NOMO-1 treated with DMSO at 0.1 percent for 48 hours (cell line): ENCODE results near the gene KCNT2.
"Not testable (repeated sequence)": the region's sequence is repeated elsewhere in the genome, so short reads cannot be mapped to it uniquely, and the experiment has no call there.

Source experiments
- DNase-seq: peaks from one replicate; lab custom pipeline; 2025; ENCODE audit not compliant: unreplicated experiment; lab: John Stamatoyannopoulos, UW

KCNT2 gene

DNA sequence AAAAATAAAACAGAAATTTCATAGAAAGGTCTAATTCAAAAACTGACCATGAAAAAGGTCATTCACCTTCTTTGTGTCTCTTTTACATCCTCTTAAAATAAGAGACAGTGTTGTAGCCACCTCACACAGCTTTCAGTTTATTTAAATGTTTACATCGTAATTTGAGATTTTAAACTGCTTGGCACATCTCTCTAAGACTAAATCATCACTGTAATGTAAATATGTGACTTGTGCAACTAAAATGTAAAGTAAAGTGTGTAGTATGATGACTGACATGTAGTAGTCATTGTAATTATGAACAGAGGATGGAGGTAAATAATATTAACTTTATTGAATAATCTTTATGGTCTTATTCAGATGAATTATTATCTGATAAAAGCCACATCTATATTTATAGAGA is 283.9 kb downstream of the KCNT2 start:
- no peak for DNase-seq

DNA sequence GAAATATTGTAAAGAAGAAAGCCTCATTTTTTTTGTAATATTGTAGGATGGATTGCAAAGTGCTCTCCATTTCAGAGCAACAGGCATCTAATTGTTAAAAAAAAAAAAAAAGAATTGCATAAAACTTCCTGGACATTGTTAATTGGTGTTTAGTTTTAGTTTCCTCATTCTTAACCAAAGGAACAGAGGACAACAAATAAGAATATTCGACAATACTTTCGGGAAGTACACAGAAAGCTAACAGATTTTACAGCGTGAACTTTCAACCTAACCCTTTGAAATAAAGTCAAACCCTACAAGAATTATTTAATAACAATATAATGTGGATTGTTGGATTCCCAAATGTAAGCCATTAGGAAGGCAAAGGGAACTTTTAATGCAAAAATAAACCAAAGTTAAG is 284.4 kb downstream of the KCNT2 start:
- DNase-seq: peak; percentile 22

DNA sequence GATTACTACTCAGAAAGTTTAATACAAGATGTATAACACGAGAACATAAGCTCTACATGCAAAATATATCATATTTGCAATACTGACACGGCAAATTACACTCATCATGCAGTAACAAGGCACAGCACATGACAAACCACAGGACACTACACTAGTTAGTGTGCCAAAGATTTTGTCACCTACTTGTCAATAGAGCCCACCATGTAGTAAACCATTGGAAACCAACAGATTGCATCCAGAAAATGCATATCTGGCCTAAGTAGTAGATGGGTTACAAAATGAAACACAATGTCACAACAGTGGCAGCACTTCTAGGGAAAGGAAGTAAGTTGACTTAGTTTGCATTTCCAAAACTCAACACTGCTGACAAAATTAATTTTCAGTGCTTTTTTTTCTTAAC is 288.9 kb downstream of the KCNT2 start:
- no peak for DNase-seq

DNA sequence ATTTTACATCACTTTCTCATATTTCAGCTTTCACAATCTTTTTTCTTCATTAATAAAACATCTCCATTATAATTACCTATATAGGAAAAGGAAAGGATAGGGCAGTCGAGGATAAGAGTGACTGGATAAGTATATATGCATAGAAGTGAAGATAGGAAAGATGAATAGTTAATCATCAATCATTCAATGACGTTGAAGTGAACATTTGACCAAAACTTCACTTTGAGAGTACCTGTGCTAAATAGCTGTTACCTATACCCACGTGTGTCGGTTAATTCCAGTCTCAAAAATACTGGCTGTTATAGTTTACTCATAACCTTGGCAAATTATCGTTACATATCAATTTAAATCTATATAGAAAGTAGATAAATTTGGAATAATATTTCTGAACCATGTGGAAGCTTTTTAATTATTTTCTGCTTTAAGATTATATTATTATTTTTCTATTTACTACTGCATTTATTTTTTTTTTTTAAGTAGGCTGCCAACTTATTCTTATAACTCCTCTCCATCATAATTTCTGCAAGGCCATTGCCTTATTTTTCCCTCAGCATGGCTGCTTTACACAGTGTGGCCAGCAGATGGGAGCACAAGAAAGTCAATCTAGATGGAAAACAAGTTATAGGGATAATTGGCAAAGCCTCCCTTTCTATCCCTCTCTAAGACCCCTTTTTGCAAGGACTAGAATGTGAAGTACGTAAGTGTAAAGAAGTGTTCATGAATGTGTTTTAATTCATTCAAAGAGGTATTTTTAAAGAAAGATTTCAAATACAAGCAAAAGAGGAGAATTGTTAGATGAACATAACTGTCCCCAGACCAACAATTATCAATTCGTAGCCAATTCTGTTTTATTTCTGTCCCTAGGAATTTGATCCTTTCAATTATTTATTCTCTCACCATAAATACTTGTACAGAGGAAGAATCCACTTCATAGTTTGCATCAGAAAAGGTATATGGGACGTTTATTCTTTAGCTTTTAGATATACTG is 290.4 kb downstream of the KCNT2 start:
- DNase-seq: peak; percentile 4

DNA sequence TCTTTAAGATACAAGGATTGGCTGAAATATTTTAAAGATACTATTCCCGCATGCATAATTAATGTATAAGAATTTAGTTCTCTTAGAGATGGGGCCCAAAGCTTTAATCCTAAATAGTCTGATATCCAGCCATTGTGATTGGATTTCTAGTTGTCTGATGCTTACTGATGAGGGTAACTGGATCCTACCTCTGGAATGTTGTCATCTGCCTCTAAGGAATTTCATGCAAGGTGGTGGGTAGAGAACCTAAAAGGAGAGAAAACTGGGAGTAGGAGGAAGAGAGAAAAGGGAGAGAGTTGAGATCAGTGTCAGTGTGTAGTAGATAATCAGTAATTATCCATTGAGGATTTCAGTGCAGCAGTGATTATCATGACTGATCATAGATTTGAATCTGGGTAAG is 295.5 kb downstream of the KCNT2 start:
- DNase-seq: no peak

DNA sequence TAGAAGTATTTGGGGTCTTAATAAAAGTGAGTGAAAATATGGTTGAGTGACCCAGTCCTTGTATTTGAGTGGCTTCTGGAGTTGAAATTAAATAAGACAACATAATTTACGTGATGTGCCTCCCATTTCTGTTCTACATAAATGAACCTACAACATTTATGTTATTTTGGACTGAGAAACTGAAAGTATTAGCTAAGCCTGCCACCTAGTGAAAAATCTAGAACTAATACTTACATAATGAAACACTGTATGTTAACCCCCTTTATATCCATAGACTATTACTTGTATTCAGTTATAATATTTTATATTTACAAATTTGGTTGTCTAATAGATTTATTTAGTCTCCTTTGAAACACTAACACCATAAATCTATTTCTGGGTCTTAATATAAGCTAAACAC is 298.9 kb downstream of the KCNT2 start:
- peak; percentile 46 for DNase-seq

DNA sequence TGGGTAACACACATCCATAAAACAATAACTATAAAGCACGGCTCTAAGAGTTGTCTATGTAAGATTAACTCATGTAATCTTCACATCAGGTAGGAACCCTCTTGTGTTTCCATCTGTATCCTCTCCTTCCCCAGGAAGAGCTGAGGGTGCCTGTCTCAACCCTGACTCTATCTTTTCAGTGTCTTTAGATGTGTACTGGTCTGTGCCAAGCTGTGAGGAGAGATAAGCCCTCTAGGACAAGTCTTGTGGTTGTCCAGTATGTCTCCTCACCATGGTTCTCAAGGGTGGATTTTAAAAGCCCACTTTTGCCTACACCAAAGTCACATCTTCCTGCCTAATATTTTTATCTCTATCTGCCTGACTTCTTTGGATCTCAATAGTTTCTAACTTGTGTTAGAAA is 300.1 kb downstream of the KCNT2 start:
- no peak for DNase-seq

DNA sequence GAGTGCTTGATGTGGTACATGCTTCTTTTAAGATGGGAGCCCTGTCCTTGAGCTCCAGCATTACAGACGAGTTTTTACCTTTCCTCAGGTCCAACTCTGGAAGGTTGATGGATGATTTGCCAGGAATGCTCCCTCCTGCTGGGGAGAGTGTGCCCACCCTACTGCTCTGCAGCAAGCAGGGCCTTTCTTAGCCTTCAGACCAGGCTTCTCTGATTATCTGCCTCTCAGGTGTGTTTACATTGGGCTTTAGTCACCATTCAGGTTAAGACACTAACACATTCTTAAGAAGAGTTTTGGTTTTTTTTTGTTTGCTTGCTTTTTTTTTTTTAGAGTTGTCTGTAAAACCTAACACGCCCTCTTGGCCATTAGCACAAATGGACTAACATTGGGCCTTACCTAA is 301.8 kb downstream of the KCNT2 start:
- DNase-seq: no peak

DNA sequence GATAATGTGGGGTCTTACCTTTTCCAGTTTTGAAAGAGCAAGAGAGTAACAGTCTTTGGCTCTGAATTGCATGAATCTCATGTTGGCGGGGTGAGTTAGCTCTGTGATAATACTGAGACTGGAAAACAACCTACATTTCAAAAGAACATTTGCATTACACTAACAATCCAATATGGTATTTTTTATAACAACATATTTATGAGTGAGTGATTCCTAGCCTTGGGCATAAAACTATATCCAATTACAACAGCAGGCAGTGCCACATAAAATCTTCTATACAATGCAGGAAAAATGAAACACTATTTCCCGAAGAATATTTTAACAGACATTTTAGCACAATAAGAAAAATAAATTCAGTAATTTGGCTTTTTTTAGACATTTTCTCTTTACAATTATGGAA is 303.0 kb downstream of the KCNT2 start:
- no peak for DNase-seq

DNA sequence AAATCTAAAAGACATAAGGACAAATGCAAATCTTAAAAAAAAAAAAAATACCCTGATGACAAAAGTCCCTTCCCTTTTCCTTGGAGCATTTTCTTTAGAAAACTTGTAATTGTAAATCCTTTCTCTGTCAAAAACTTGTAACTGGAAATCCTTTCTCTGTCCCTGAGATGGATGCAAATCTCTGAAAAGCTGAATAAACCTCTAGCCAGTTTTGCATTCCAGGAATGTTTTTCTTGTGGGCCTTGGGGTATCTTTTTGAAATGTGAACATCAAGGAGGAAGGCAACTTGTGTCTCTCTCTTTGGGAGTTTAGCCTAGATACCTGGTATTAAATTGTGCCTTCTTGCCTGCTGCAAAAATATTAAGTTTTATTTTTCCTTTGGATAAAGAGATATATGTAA is 305.3 kb downstream of the KCNT2 start:
- no peak for DNase-seq

DNA sequence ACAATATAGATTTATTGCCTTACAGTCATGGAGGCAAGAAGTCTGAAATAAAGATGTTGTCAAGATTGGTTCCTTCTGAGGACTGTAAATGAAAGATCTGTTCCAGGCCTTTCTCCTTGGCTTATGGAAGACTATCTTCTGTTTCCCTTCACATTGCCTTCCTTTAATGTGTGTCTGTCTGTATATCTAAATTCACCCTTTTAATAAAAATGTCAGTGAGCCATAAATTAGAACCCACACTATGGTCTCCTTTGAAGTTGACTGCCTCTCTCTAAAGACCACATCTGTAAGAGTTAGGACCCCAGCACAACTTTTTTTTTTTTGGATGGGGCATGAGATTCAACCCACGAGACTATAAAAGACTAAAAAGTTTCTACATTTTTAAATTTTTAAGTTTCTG is 305.8 kb downstream of the KCNT2 start:
- DNase-seq: no peak

DNA sequence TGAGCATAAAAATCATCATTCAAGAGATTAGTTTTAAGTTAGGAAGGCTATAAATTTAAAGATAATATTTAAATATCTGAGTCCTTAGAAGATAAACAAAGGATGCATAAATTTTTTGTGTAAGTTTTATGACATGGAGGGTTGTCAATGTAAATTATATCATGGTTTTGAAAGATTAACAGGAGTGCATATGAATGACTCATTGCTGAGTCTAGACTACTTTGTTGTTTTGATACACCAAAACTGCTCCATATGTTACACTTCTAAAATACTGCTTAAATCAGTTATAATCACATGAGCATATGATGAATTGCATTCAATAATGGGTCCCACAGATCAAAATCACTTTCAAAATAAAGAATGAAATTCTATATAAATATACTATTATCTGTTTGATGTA is 312.5 kb downstream of the KCNT2 start:
- DNase-seq: no peak

DNA sequence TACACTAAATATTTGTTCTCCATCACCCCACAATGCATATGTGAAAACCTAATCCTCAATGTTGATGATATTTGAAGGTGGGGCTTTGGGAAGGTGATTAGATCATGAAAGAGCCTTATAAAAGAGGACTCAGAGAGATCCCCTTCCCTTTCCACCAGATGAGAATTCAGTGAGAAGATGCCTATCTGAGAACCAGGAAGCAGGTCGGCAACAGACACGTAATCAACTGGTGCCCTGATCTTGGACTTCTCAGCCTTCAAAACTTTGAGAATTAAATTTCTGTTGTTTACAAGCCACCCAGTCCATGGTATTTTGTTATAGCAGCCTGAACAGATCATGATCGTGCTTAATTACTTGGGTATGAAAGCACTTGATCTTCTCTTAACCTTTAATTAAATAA is 329.4 kb downstream of the KCNT2 start:
- no peak for DNase-seq

DNA sequence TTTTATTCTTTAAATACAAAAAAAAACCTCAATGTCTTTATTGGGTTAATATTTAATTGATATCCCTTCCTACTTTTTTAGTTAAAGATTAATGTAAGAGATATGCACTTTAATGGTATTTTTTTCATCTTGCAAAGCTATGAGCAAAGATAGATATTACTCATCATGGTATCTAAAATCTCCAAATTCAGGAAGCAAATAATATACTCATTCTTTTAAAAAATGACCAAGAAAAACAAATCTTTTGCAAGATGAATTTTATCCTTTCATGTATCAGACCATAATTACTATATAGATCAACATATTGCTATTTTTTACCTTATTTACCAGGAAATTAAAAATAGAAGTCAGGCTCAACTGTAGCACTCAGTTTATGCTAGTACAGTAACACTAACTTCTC is 330.4 kb downstream of the KCNT2 start:
- DNase-seq: no peak

DNA sequence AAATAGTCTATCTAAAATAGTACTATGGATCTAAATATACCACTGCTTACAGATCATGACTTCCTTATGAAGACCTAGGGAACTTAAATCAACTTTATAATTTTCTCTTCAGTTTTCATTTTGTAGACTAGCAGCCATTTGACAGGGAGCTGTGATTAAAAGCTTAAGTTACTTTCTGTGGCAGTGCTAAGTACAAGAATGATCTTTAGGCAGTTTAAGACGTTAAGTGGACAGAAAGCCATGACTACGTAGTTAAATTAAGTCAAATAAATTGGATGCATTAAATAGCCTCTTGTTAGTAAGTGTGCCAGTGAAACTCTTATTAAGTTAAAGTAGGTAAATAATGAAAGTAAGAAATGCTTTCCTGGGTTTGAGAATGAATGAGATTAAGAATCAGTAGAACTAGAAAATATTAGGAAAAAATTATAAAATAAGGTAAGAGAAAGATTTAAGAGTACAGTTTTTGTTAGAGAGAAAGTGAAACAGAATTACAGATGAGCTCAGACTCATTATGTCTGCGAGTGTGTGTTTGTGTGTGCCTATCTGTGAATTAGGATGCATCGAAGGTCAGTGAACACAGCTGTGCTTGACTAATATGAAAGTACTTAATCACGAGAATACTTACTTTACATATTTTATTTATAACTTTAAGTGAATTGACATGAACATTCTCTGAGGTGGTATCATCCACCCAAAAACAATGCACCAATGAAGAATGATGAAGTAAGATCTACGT is 336.9 kb downstream of the KCNT2 start:
- no peak for DNase-seq

DNA sequence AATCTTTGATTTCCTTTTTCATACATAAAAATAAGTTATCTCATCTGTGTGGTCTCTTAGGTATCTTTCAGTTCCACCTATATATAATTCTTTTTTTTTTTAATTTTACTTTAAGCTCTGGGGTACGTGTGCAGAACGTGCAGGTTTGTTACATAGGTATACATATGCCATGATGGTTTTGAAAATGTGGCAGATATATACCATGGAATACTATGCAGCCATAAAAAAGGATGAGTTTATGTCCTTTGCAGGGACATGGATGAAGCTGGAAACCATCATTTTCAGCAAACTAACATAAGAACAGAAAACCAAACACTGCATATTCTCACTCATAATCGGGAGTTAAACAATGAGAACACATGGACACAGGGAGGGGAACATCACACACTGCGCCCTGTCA is 345.2 kb downstream of the KCNT2 start:
- not testable (repeated sequence) for DNase-seq

DNA sequence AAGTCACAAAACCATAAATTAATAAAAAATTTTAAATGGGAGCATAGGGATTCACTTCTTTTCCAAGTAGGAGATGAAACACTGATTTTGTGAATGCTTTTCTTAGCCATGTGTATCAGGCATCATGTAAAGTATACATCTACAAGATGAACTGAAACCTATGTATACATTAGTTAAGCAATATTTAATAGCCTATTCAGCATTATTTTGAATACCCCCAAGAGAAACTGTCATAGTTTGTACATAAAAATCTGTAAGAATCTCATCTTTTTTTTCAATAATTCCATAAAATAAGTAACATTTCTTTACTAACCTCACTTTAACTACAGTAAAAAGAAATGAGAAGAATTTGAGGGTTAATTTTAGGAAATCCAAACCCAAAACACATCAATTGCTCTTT is 348.0 kb downstream of the KCNT2 start:
- no peak for DNase-seq

DNA sequence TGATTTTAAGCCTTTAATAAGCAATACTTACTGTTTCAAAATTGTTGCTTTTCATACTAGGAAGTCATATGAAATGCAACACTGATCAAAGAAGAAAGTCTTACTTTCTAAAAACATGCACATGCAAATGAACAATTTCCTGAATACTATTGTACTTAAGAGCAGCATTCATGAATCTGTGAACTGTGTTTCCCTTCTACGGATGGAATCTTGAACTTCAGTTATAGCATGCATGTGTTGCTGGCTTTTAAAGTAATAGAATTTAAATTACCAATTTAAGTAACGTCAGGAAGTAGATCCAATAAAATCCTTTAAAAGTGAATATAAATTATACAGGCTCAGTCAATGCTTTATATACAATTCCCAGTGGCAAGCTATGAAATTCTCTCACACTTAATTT is 348.9 kb downstream of the KCNT2 start:
- no peak for DNase-seq

DNA sequence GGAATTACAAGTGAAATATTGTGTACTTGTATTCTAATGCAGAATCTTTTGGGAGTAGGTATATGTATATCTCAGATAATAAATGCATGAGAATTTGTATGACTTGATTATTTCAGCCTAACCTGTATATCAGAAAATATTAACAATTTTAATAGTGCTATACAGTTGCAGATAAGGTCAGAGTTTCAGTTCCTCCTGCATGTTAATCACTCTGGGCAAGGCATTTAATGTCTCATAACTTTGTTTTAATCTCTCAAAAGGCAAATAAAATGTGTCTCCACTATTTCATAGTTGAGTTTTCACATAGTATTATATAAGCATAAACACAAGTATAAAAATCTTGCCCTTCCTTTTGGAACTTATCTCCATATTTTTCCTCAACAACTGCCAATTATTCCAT is 352.5 kb downstream of the KCNT2 start:
- DNase-seq: no peak

DNA sequence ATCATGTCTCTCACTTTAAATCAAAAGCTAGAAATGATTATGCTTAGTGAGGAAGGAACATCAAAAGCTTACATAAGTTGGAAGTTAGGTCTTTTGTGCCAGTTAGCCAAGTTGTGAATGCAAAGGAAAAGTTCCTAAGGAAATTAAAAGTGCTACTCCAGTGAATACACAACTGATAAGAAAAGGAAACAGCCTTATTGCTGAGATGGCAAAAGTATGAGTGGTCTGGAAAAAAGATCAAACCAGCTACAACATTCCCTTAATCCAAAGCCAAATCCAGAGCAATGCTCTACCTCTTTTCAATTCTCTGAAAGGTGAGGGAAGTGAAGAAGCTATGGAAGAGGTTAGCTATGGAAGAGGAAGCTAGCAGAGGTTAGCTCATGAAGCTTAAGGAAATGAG is 378.7 kb downstream of the KCNT2 start:
- DNase-seq: no peak

DNA sequence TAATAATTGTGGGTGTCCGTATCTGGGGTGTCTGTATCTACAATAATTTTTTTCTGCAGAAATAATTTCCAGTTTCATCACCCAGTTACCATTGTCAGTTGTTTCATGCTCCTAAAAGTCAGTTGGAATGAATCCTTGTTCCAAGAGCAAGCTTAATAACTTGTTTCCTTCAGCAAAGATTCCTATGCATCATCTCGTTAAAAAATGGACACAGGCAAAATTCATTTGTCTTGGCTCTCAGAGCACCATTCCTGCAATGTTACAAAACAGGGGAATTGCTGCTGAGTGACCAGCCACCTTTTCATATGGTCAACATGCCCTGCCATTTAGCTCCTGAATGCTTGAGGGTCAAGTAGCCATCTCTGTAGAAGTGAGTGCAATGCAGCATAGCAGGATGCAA is 393.4 kb downstream of the KCNT2 start:
- DNase-seq: no peak

DNA sequence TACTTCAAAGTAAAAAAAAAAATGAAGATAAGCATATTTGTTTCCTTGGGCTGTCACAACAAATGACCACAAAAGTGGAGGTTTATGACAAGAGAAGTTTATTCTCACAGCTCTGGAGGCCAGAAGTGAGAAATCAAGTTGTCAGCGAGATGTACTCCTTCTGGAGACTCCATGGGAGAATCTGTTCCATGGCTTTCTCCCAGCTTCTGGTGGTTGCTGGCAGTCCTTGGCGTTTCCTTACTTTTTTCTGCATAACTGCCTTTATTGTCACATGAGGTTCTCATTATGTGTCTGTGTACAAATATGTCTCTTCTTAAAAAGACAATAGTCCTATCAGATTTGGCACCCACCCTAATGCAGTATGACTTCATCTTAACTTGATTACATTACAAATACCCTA is 398.3 kb downstream of the KCNT2 start:
- DNase-seq: no peak
